ENCODE data around the gene AQP5.

DNA sequence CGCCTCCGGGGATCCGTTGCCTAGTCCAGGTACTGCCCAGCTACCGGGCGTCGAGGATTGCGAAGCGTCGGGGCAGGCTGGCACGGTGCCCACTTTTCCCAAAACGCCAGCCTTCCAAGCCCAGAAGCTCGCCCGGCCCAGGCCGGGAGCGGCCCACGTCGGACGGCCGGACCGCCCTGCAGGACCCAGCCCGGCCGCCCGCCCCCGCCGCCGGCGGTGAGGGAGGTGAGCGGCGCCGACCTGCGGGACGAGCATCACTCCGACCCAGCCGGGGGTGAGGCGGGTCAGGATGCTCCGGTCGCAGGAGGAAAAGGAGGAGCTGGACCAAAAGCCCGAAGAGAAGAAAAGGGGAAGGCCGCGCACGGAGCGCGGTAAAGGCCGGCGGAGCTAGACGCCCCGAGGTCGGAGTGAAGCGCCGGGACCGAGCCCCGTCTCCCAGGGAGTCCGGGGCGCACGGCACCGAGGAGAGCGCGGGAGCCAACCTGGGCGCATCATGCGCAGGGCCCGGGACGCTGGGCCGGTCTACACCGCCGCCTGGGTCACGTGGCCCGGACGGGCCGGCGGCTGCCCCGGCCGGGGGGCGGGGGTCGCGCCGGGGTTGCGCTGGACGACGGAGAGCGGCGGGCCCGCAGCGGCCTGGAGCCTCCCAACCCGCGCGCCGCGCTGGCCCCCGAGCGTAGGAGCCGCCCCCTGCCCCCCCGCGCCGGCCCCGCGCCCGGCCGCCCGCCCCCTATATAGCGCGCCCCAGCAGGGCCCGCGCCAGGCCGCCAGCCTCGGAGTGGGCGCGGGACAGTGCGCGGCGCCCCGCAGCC is at the start of gene AQP5:
- TF ChIP-seq, protein P1, sequence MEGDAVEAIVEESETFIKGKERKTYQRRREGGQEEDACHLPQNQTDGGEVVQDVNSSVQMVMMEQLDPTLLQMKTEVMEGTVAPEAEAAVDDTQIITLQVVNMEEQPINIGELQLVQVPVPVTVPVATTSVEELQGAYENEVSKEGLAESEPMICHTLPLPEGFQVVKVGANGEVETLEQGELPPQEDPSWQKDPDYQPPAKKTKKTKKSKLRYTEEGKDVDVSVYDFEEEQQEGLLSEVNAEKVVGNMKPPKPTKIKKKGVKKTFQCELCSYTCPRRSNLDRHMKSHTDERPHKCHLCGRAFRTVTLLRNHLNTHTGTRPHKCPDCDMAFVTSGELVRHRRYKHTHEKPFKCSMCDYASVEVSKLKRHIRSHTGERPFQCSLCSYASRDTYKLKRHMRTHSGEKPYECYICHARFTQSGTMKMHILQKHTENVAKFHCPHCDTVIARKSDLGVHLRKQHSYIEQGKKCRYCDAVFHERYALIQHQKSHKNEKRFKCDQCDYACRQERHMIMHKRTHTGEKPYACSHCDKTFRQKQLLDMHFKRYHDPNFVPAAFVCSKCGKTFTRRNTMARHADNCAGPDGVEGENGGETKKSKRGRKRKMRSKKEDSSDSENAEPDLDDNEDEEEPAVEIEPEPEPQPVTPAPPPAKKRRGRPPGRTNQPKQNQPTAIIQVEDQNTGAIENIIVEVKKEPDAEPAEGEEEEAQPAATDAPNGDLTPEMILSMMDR (IDR thresholded peaks at IDR 0.05) = no peak
- no peak for TF ChIP-seq POLR2A (IDR thresholded peaks at IDR 0.05)
